HepG2 (cell line): ENCODE measurements around the gene HDAC4. TPM values are rescaled to one million over a fixed set of nuclear protein-coding genes. Genes with fewer than 3 reads are reported as not detected.

Experiments used
- ATAC-seq: fragments of 200-7000 bp; cut with Tn5 transposase; 3 replicates; pipeline ENCODE4 v1.9.1; 2020; ENCODE audit warnings: mild to moderate bottlenecking, moderate library complexity
- BruUV-seq: library from RNA; stranded (reverse); fragments of 400-500 nt; replicated peaks from 2 replicates; lab custom pipeline; 2021; lab: Mats Ljungman, UMichigan
- CTCF ChIA-PET: fragments of 300-600 bp; formaldehyde crosslinking; extraction: SDS; loops from one replicate; lab custom pipeline; 2021; ENCODE audit warnings: low total read pairs, inconsistent platforms, low intra/inter-chr PET ratio; lab: Yijun Ruan, JAX
- POLR2A ChIA-PET: fragments of 350-600 bp; sonication (Branson Sonifier 250); formaldehyde crosslinking; loops from one replicate; lab custom pipeline; 2020; ENCODE audit warnings: antibody characterized with exemption, inconsistent platforms; lab: Yijun Ruan, JAX
- DNase-seq: peaks from one replicate; pipeline ENCODE4 v3.0.0-alpha.2; 2015; ENCODE audit warnings: low spot score
- FAIRE-seq: peaks from 3 replicates; lab custom pipeline; 2011; peaks lifted over from hg19 to GRCh38; lab: Jason Lieb, UNC
- H2AFZ ChIP-seq: one replicate; pipeline ENCODE4 v1.6.1; 2011; ENCODE audit warnings: low read length, inconsistent platforms
- H3K27ac ChIP-seq: fragments of 300-600 bp; 3 replicates; pipeline ENCODE4 v1.8.0; 2011; ENCODE audit warnings: mixed run types, mild to moderate bottlenecking, mixed read lengths, low read length, inconsistent platforms; ENCODE audit not compliant: insufficient read depth; ENCODE audit errors: extremely low read length
- H3K27me3 ChIP-seq, 2 experiments: fragments of 200-600 bp in 1 of 2; 2 replicates in 1 of 2; 3 replicates in 1 of 2; pipeline versions ENCODE4 v1.6.0 to v1.8.0; 2011; ENCODE audit warnings: low read length in 2 of 2, mild to moderate bottlenecking in 2 of 2, moderate library complexity in 2 of 2, inconsistent platforms in 1 of 2; ENCODE audit not compliant: insufficient read depth in 2 of 2, control insufficient read depth in 1 of 2
- H3K36me3 ChIP-seq, 2 experiments: fragments of 200-600 bp in 1 of 2; replicated peaks in 1 of 2; 2 replicates in 1 of 2; 3 replicates in 1 of 2; pipeline versions ENCODE4 v1.5.1 to v1.8.0; 2011; ENCODE audit warnings: low read length in 2 of 2, inconsistent platforms in 1 of 2; ENCODE audit not compliant: insufficient read depth in 2 of 2, control insufficient read depth in 1 of 2
- H3K4me1 ChIP-seq: 2 replicates; pipeline ENCODE4 v1.5.1; 2012; ENCODE audit warnings: low read length, inconsistent platforms; ENCODE audit not compliant: insufficient read depth
- H3K4me2 ChIP-seq: 2 replicates; pipeline ENCODE4 v1.6.0; 2011; ENCODE audit warnings: low read depth, low read length, inconsistent platforms
- H3K4me3 ChIP-seq, 3 experiments: fragments of 200-600 bp in 1 of 3; sonication (generic), shearing (Covaris generic) in 1 of 3; replicated peaks in 1 of 3; 2 replicates each; pipeline ENCODE4 v1.5.1; 2011 to 2016; ENCODE audit warnings: low read length in 3 of 3, inconsistent platforms in 2 of 3, low read depth in 2 of 3, mild to moderate bottlenecking in 2 of 3, control low read depth in 1 of 3, mixed read lengths in 1 of 3; ENCODE audit not compliant: insufficient read depth in 1 of 3
- H3K79me2 ChIP-seq: one replicate; pipeline ENCODE4 v1.6.1; 2011; ENCODE audit warnings: low read length, inconsistent platforms; ENCODE audit not compliant: insufficient read depth
- H3K9ac ChIP-seq: 2 replicates; pipeline ENCODE4 v1.6.0; 2011; ENCODE audit warnings: mild to moderate bottlenecking, low read depth, low read length, inconsistent platforms; ENCODE audit not compliant: insufficient read depth
- H3K9me3 ChIP-seq: 2 replicates; pipeline ENCODE4 v1.5.1; 2012; ENCODE audit warnings: mild to moderate bottlenecking, low read length
- H4K20me1 ChIP-seq: 2 replicates; pipeline ENCODE4 v1.6.0; 2011; ENCODE audit warnings: inconsistent platforms, mild to moderate bottlenecking, low read length, moderate library complexity; ENCODE audit not compliant: insufficient read depth
- GABPA ChIP-seq, 2 experiments: IDR thresholded peaks; 2 replicates each; pipeline ENCODE4 v1.6.1; 2011 to 2016; ENCODE audit warnings: low read depth in 2 of 2, low read length in 1 of 2, missing biosample characterization in 1 of 2, missing genetic modification characterization in 1 of 2
- GPN1 ChIP-seq: sonication (generic); formaldehyde crosslinking; IDR thresholded peaks from 2 replicates; pipeline ENCODE4 v1.5.1; 2020; ENCODE audit warnings: missing genetic modification reagents, borderline replicate concordance
- MXI1 ChIP-seq: IDR thresholded peaks from 3 replicates; pipeline ENCODE4 v1.6.1; 2012; ENCODE audit warnings: low read depth, low read length, inconsistent platforms, borderline replicate concordance
- MYC ChIP-seq: sonication (generic); formaldehyde crosslinking; IDR thresholded peaks from 2 replicates; pipeline ENCODE4 v1.9.0; 2021; ENCODE audit warnings: missing genetic modification reagents, borderline replicate concordance
- NFE2L2 ChIP-seq: fragments of 150-350 bp; IDR thresholded peaks from 2 replicates; pipeline ENCODE4 v1.6.1; 2014; ENCODE audit warnings: low read length
- RAD21 ChIP-seq: fragments of 450-650 bp; formaldehyde crosslinking; IDR thresholded peaks from 2 replicates; pipeline ENCODE4 v1.5.0; 2020; ENCODE audit warnings: mild to moderate bottlenecking
- ZNF180 ChIP-seq: sonication (generic); formaldehyde crosslinking; IDR thresholded peaks from 2 replicates; pipeline ENCODE4 v1.4.0; 2020; ENCODE audit warnings: low read depth, missing genetic modification reagents, borderline replicate concordance
- ZNF580 ChIP-seq: IDR thresholded peaks from 2 replicates; pipeline ENCODE4 v1.6.1; 2016; ENCODE audit warnings: low read depth, borderline replicate concordance
- ZNF687 ChIP-seq: sonication (generic); formaldehyde crosslinking; IDR thresholded peaks from 2 replicates; pipeline ENCODE4 v1.5.1; 2020; ENCODE audit warnings: mild to moderate bottlenecking, missing genetic modification reagents, moderate library complexity
- ZNF83 ChIP-seq: sonication (generic); formaldehyde crosslinking; IDR thresholded peaks from 2 replicates; pipeline ENCODE4 v1.4.0; 2020; ENCODE audit warnings: missing genetic modification reagents, mild to moderate bottlenecking, borderline replicate concordance
- ZSCAN12 ChIP-seq: sonication (generic); formaldehyde crosslinking; IDR thresholded peaks from 2 replicates; pipeline ENCODE4 v1.9.0; 2021; ENCODE audit warnings: mild to moderate bottlenecking, missing genetic modification reagents
- ZSCAN22 ChIP-seq: sonication (generic); formaldehyde crosslinking; IDR thresholded peaks from 2 replicates; pipeline ENCODE4 v1.4.0; 2020; ENCODE audit warnings: mild to moderate bottlenecking, missing genetic modification reagents
- ZSCAN29 ChIP-seq: sonication (generic); formaldehyde crosslinking; conservative IDR thresholded peaks from 2 replicates; pipeline ENCODE4 v1.4.0; 2020; ENCODE audit warnings: mild to moderate bottlenecking, missing genetic modification reagents
- WGBS: methylation state at CpG from one replicate; pipeline ENCODE4 v1.1.6; 2017; ENCODE audit warnings: low lambda C conversion rate; 5-methylcytosine and 5-hydroxymethylcytosine counted together
- in situ Hi-C: cut with HindIII; loops from 2 replicates; pipeline ENCODE4 v1.10.0; 2017; ENCODE audit warnings: low pct_unique_long_range_greater_than_20kb; ENCODE audit not compliant: extremely low pct_ligation_motif_present
- intact Hi-C: fragments of 100-400 bp; cut with micrococcal nuclease; formaldehyde crosslinking; loops from one replicate; pipeline ENCODE4 v1.10.0; 2022; ENCODE audit not compliant: unreplicated experiment
- polyA plus RNA-seq, 8 experiments: library from polyadenylated mRNA; depleted of rRNA in 3 of 8; stranded (reverse) in 7 of 8; unstranded in 1 of 8; fragments of >200 nt; fragmentation: Illumina TruSeq in 4 of 8; extraction: Trizol in 4 of 8; gene quantifications; 2 replicates each; pipeline versions ENCODE4 v1.2.1 to v1.2.3, GENCODE V29; 2011 to 2016; ENCODE audit warnings: low read depth in 4 of 8, missing spikeins in 1 of 8, mixed read lengths in 1 of 8; ENCODE audit not compliant: insufficient read depth in 1 of 8
- total RNA-seq, 5 experiments: library from RNA; depleted of rRNA; stranded (reverse); fragments of >200 nt; fragmentation: Illumina TruSeq; extraction: Trizol; gene quantifications; 2 replicates each; pipeline ENCODE4 v1.2.3, GENCODE V29; 2016; ENCODE audit warnings: low read depth in 1 of 5

HDAC4 gene
- total and polyA plus RNA-seq, 2 of the 13 experiments (the other 11 are each of a cell fraction or from before 2014, with no cell fraction given), result 10.1 to 11.5 TPM

- H3K4me2 ChIP-seq, result no peak overlapping the region
- in situ Hi-C loops (no loop called here), intact Hi-C loops (no loop called here)
- H3K4me1 ChIP-seq, result peaks cover 27% of the 10 kb centered on the region
- no peak overlapping the region for H2AFZ ChIP-seq
- BruUV-seq, result no TSS peak
- H3K79me2 ChIP-seq, result peaks cover 21% of the 10 kb centered on the region
- TF ChIP-seq ZNF180 (CRISPR knock-in tag) (no peak), ZNF83 (CRISPR knock-in tag) (no peak), GABPA (IDR thresholded peaks at IDR 0.05; ENCODE audit: low read depth, low read length) (0 out of 2 replicates have a peak, but pooled peaks have one; percentile 13), GABPA (CRISPR knock-in tag; IDR thresholded peaks at IDR 0.05; ENCODE audit: low read depth) (no peak), GPN1 (CRISPR knock-in tag) (no peak)
- DNase-seq (no peak), ATAC-seq (no peak), FAIRE-seq (no peak)
- no peaks in the 10 kb centered on the region for H3K27me3 ChIP-seq
- POLR2A ChIA-PET, result no interaction called here
- H3K36me3 ChIP-seq, result no peaks in the 10 kb centered on the region; a peak in 2 of 5 replicates
- no peak overlapping the region for H3K4me3 ChIP-seq
- 94% methylated on average over 17 of the region's 17 CpGs for WGBS
- no peaks in the 10 kb centered on the region for H3K9me3 ChIP-seq
- CTCF ChIA-PET, result no interaction called here
- peaks cover 11% of the 10 kb centered on the region; the same call in 1 of the 2 replicates for H4K20me1 ChIP-seq
- no peak overlapping the region for H3K27ac ChIP-seq
- no peak overlapping the region for H3K9ac ChIP-seq
These were observed 151.8 kb downstream of the HDAC4 start for GRCh38 chr2:239249048-239249447.

GRCh38 chr2:239247401-239248245 is 153.2 kb downstream of the HDAC4 start:
- peak; percentile 76 for DNase-seq
- ATAC-seq, result peak; percentile 40
- no peaks in the 10 kb centered on the region for H3K9me3 ChIP-seq
- H3K27me3 ChIP-seq, result no peaks in the 10 kb centered on the region
- CTCF ChIA-PET, result no interaction called here
- peak; percentile 34 for FAIRE-seq
- intact Hi-C loops, result no loop called here
- H4K20me1 ChIP-seq, result peaks cover 11% of the 10 kb centered on the region; the same call in 1 of the 2 replicates
- BruUV-seq, result no TSS peak
- no peak overlapping the region for H3K27ac ChIP-seq
- POLR2A ChIA-PET, result interaction anchor here (1.0 kb wide), 1 partner anchor 10 kb away, joined by 3 read pairs; no protein-coding TSS in a partner anchor
- peaks cover 13% of the 10 kb centered on the region for H3K79me2 ChIP-seq
- H3K36me3 ChIP-seq, result no peaks in the 10 kb centered on the region; a peak in 2 of 5 replicates
- in situ Hi-C loops, result no loop called here
- 71% methylated on average over 28 of the region's 31 CpGs for WGBS
- H3K9ac ChIP-seq, result no peak overlapping the region
- peak overlapping the region; percentile 60 for H3K4me2 ChIP-seq
- H2AFZ ChIP-seq, result no peak overlapping the region
- H3K4me1 ChIP-seq, result peaks cover 27% of the 10 kb centered on the region
- H3K4me3 ChIP-seq, result no peak overlapping the region; a peak in 1 of 6 replicates
- TF ChIP-seq NFE2L2 (peak; percentile 48; the same call in 1 of the 2 replicates), ZSCAN22 (CRISPR knock-in tag) (no peak), RAD21 (no peak), MXI1 (peak; percentile 45; the same call in 2 of the 3 replicates), ZSCAN29 (CRISPR knock-in tag) (no peak), MYC (no peak), ZSCAN12 (CRISPR knock-in tag) (no peak), ZNF580 (CRISPR knock-in tag) (no peak), ZNF687 (CRISPR knock-in tag) (0 out of 2 replicates have a peak, but pooled peaks have one; percentile 9)
